OCI-LY3 (cell line): ENCODE data around the gene PRR14.
A peak's percentile ranks its signal among the peaks of the same experiment; 100 is the strongest.

Source experiments
- H2AFZ ChIP-seq: fragments of 200-600, 300-600 bp; shearing (Covaris generic); 2 replicates; pipeline ENCODE4 v1.6.0; 2014; ENCODE audit warnings: antibody characterized with exemption, low read depth, low read length
- H3K27ac ChIP-seq: fragments of 200-600, 300-600 bp; sonication (generic); 2 replicates; pipeline ENCODE4 v1.5.1; 2014; ENCODE audit warnings: mild to moderate bottlenecking, low read length, moderate library complexity, mixed read lengths
- H3K27me3 ChIP-seq: fragments of 200-600, 300-600 bp; sonication (generic); 2 replicates; pipeline ENCODE4 v1.6.1; 2014; ENCODE audit warnings: low read depth, low read length, mixed read lengths
- H3K36me3 ChIP-seq: fragments of 200-600, 300-600 bp; sonication (generic); replicated peaks from 2 replicates; pipeline ENCODE3; 2014; ENCODE audit warnings: low read depth, low read length, mixed read lengths
- H3K4me1 ChIP-seq: fragments of 300-600, 200-600 bp; sonication (generic); 2 replicates; pipeline ENCODE4 v1.6.1; 2014; ENCODE audit warnings: low read length, mixed read lengths
- H3K4me2 ChIP-seq: fragments of 200-600, 300-600 bp; sonication (generic); 2 replicates; pipeline ENCODE4 v1.6.1; 2014; ENCODE audit warnings: low read length, mixed read lengths
- H3K4me3 ChIP-seq: fragments of 300-600, 200-600 bp; sonication (generic); 2 replicates; pipeline ENCODE4 v1.5.1; 2014; ENCODE audit warnings: antibody characterized with exemption, mild to moderate bottlenecking, low read length, moderate library complexity
- H3K79me2 ChIP-seq: fragments of 300-600, 200-600 bp; shearing (Covaris generic); 2 replicates; pipeline ENCODE4 v1.6.1; 2014; ENCODE audit warnings: mild to moderate bottlenecking, low read length, mixed read lengths
- H3K9ac ChIP-seq: fragments of 300-600, 200-600 bp; shearing (Covaris generic); 2 replicates; pipeline ENCODE4 v1.6.0; 2014; ENCODE audit warnings: mild to moderate bottlenecking, low read length, moderate library complexity
- H3K9me3 ChIP-seq: fragments of 200-600, 300-600 bp; shearing (Covaris generic); 2 replicates; pipeline ENCODE4 v1.6.1; 2014; ENCODE audit warnings: low read length, mixed read lengths; ENCODE audit not compliant: insufficient read depth
- H4K20me1 ChIP-seq: fragments of 200-600, 300-600 bp; sonication (generic); 2 replicates; pipeline ENCODE4 v1.6.1; 2016; ENCODE audit warnings: low read length, mixed read lengths; ENCODE audit not compliant: insufficient read depth
- CTCF ChIP-seq: fragments of 200-600, 300-600 bp; sonication (generic); IDR thresholded peaks from 2 replicates; pipeline ENCODE4 v1.5.1; 2014; ENCODE audit warnings: antibody characterized with exemption, low read length, low read depth
- EZH2phosphoT487 ChIP-seq: fragments of 200-600 bp; shearing (Covaris generic); IDR thresholded peaks from 2 replicates; pipeline ENCODE4 v1.6.1; 2018; ENCODE audit warnings: antibody characterized with exemption, mixed run types, low read depth

The PRR14 gene

GRCh38 chr16:30662449-30662848 lies 11.7 kb downstream of the PRR14 start:
- peaks cover 55% of the 10 kb centered on the region for H4K20me1 ChIP-seq
- H3K4me3 ChIP-seq: peak overlapping the region; percentile 86
- H2AFZ ChIP-seq: no peak overlapping the region
- no peaks in the 10 kb centered on the region for H3K27me3 ChIP-seq
- TF ChIP-seq CTCF: no peak
- no peak for TF ChIP-seq EZH2phosphoT487
- peaks cover 32% of the 10 kb centered on the region for H3K4me1 ChIP-seq
- peak overlapping the region; percentile 97 for H3K4me2 ChIP-seq
- no peaks in the 10 kb centered on the region for H3K9me3 ChIP-seq
- H3K27ac ChIP-seq: peak overlapping the region; percentile 98
- peaks cover 74% of the 10 kb centered on the region for H3K79me2 ChIP-seq
- no peak overlapping the region for H3K9ac ChIP-seq
- H3K36me3 ChIP-seq: peaks cover 64% of the 10 kb centered on the region

- H3K4me1 ChIP-seq: peaks cover 31% of the 10 kb centered on the region
- peaks cover 70% of the 10 kb centered on the region for H3K36me3 ChIP-seq
- H2AFZ ChIP-seq: no peak overlapping the region
- no peaks in the 10 kb centered on the region for H3K9me3 ChIP-seq
- H3K27ac ChIP-seq: peak overlapping the region; percentile 98
- peak overlapping the region; percentile 69 for H3K4me3 ChIP-seq
- no peaks in the 10 kb centered on the region for H3K27me3 ChIP-seq
- H4K20me1 ChIP-seq: peaks cover 59% of the 10 kb centered on the region
- H3K4me2 ChIP-seq: peak overlapping the region; percentile 97
- H3K79me2 ChIP-seq: peaks cover 74% of the 10 kb centered on the region
- H3K9ac ChIP-seq: peak overlapping the region; percentile 49
- no peak for TF ChIP-seq CTCF
- TF ChIP-seq EZH2phosphoT487: no peak
These were observed 12.3 kb downstream of the PRR14 start for GRCh38 chr16:30663038-30663437.

GRCh38 chr16:30663820-30664219 lies 13.1 kb downstream of the PRR14 start:
- H3K27me3 ChIP-seq: no peaks in the 10 kb centered on the region
- peak overlapping the region; percentile 69 for H3K4me3 ChIP-seq
- TF ChIP-seq CTCF: no peak
- no peak for TF ChIP-seq EZH2phosphoT487
- no peak overlapping the region for H2AFZ ChIP-seq
- H3K36me3 ChIP-seq: peaks cover 74% of the 10 kb centered on the region
- H3K27ac ChIP-seq: peak overlapping the region; percentile 98
- H3K9me3 ChIP-seq: no peaks in the 10 kb centered on the region
- peak overlapping the region; percentile 97 for H3K4me2 ChIP-seq
- H3K79me2 ChIP-seq: peaks cover 74% of the 10 kb centered on the region
- H3K9ac ChIP-seq: peak overlapping the region; percentile 49
- H3K4me1 ChIP-seq: peaks cover 31% of the 10 kb centered on the region
- H4K20me1 ChIP-seq: peaks cover 59% of the 10 kb centered on the region

- H3K36me3 ChIP-seq: peaks cover 81% of the 10 kb centered on the region
- no peak overlapping the region for H3K27ac ChIP-seq
- H4K20me1 ChIP-seq: peaks cover 60% of the 10 kb centered on the region
- 0 out of 2 replicates have a peak overlapping the region, but pooled peaks have one; percentile 11 for H3K4me2 ChIP-seq
- H3K4me3 ChIP-seq: no peak overlapping the region
- no peak overlapping the region for H2AFZ ChIP-seq
- no peak for TF ChIP-seq EZH2phosphoT487
- H3K79me2 ChIP-seq: peaks cover 69% of the 10 kb centered on the region
- H3K27me3 ChIP-seq: no peaks in the 10 kb centered on the region
- no peak overlapping the region for H3K9ac ChIP-seq
- peaks cover 31% of the 10 kb centered on the region for H3K4me1 ChIP-seq
- no peaks in the 10 kb centered on the region for H3K9me3 ChIP-seq
These were observed 13.9 kb downstream of the PRR14 start for GRCh38 chr16:30664616-30665109.
